ENCODE measurements around the gene VWA5A. TPM values are rescaled to one million over a fixed set of nuclear protein-coding genes. Genes with fewer than 3 reads are reported as not detected.

The VWA5A gene
- total RNA-seq, 1 donor from 2014 or later: 3.1 TPM

GRCh38 chr11:124193221-124194010 lies 78.2 kb downstream of the VWA5A start:
- Mint-ChIP-seq H3K27me3 (ENCODE audit: low read depth) (peaks cover 30% of the 10 kb centered on the region), H3K27ac (ENCODE audit: unreplicated experiment) (no peak overlapping the region), H3K4me1 (ENCODE audit: low read depth) (no peaks in the 10 kb centered on the region), H3K4me3 (ENCODE audit: unreplicated experiment) (no peak overlapping the region), H3K36me3 (ENCODE audit: low read depth) (no peaks in the 10 kb centered on the region), H3K9me3 (ENCODE audit: low read depth) (no peaks in the 10 kb centered on the region)
- no peak for DNase-seq (ENCODE audit: low spot score)
- TF ChIP-seq CTCF (IDR thresholded peaks at IDR 0.05): no peak

- DNase-seq (ENCODE audit: low spot score): no peak
- TF ChIP-seq CTCF (IDR thresholded peaks at IDR 0.05): no peak
- no peaks in the 10 kb centered on the region for H3K9me3 Mint-ChIP-seq (ENCODE audit: low read depth)
- no peak overlapping the region for H3K27ac Mint-ChIP-seq (ENCODE audit: unreplicated experiment)
- peaks cover 25% of the 10 kb centered on the region for H3K27me3 Mint-ChIP-seq (ENCODE audit: low read depth)
- no peaks in the 10 kb centered on the region for H3K4me1 Mint-ChIP-seq (ENCODE audit: low read depth)
- H3K36me3 Mint-ChIP-seq (ENCODE audit: low read depth): no peaks in the 10 kb centered on the region
- no peak overlapping the region for H3K4me3 Mint-ChIP-seq (ENCODE audit: unreplicated experiment)
Measured at GRCh38 chr11:124194293-124195188, 79.3 kb downstream of the VWA5A start.

- TF ChIP-seq CTCF (IDR thresholded peaks at IDR 0.05): peak; percentile 80
- no peaks in the 10 kb centered on the region for H3K36me3 Mint-ChIP-seq (ENCODE audit: low read depth)
- H3K27me3 Mint-ChIP-seq (ENCODE audit: low read depth): peaks cover 20% of the 10 kb centered on the region
- no peaks in the 10 kb centered on the region for H3K9me3 Mint-ChIP-seq (ENCODE audit: low read depth)
- no peak overlapping the region for H3K27ac Mint-ChIP-seq (ENCODE audit: unreplicated experiment)
- DNase-seq (ENCODE audit: low spot score): no peak
- no peak overlapping the region for H3K4me3 Mint-ChIP-seq (ENCODE audit: unreplicated experiment)
- no peaks in the 10 kb centered on the region for H3K4me1 Mint-ChIP-seq (ENCODE audit: low read depth)
Measured at GRCh38 chr11:124195189-124195734, 80.0 kb downstream of the VWA5A start.

Other genes with a start within 250 kb of the VWA5A start
- gene TMEM225, start 229.8 kb upstream of the VWA5A start, total RNA-seq: not detected in 3 replicates
- gene OR8D4, start 213.3 kb upstream of the VWA5A start, total RNA-seq: not detected in 3 replicates
- gene OR4D5, start 175.8 kb upstream of the VWA5A start, total RNA-seq: not detected in 3 replicates
- not detected in 3 replicates for gene OR6T1, start 171.6 kb upstream of the VWA5A start, total RNA-seq
- not detected in 3 replicates for gene OR10S1, start 137.7 kb upstream of the VWA5A start, total RNA-seq
- not detected in 3 replicates for gene OR10G6, start 120.3 kb upstream of the VWA5A start, total RNA-seq
- not detected in 3 replicates for gene OR10G4, start 102.5 kb upstream of the VWA5A start, total RNA-seq
- not detected in 3 replicates for gene OR10G9, start 92.4 kb upstream of the VWA5A start, total RNA-seq
- gene OR10G8, start 88.7 kb upstream of the VWA5A start, total RNA-seq: not detected in 3 replicates
- not detected in 3 replicates for gene OR10G7, start 74.1 kb upstream of the VWA5A start, total RNA-seq
- gene OR10D3, start 67.9 kb downstream of the VWA5A start, total RNA-seq: not detected in 3 replicates
- gene OR8G1, start 125.6 kb downstream of the VWA5A start, total RNA-seq: not detected in 3 replicates
- 0.20 TPM in 1 of 3 replicates, not detected in the others for gene OR8G5, start 140.9 kb downstream of the VWA5A start, total RNA-seq
- gene OR8D1, start 198.5 kb downstream of the VWA5A start, total RNA-seq: not detected in 3 replicates
- gene OR8D2, start 204.7 kb downstream of the VWA5A start, total RNA-seq: not detected in 3 replicates